ENCODE results near the gene TNFAIP8L2.

- no peak for TF ChIP-seq POLR2A (IDR thresholded peaks at IDR 0.05; ENCODE audit: low read length)
- no peak for TF ChIP-seq CBX8 (IDR thresholded peaks at IDR 0.05)
- no peak for TF ChIP-seq ZFP36 (IDR thresholded peaks at IDR 0.05; ENCODE audit: borderline replicate concordance, partially characterized antibody)
- no peak for TF ChIP-seq CTCF (IDR thresholded peaks at IDR 0.05)
- no peak for TF ChIP-seq EHMT2 (IDR thresholded peaks at IDR 0.05; ENCODE audit: low read depth)
- TF ChIP-seq RAD21 (conservative IDR thresholded peaks at IDR 0.05 in 1 of 2, IDR thresholded peaks at IDR 0.05 in 1 of 2): no peak
- no peak for TF ChIP-seq MAX (IDR thresholded peaks at IDR 0.05)
- no peak for TF ChIP-seq HDAC2 (IDR thresholded peaks at IDR 0.05)
- TF ChIP-seq REST (IDR thresholded peaks at IDR 0.05): no peak
Measured at GRCh38 chr1:151128800-151129199, 27.6 kb upstream of the TNFAIP8L2 start.

All from A549 (cell line).